Activated CD4-positive, CD25-positive, alpha-beta regulatory T cell treated with anti-CD3 and anti-CD28 coated beads, Interleukin-2, amount 50 U/mL, for 16 hours (primary cell): ENCODE measurements around the gene ORMDL3.

ENCODE experiments used
- DNase-seq: peaks from one replicate; pipeline ENCODE4 v3.0.0-alpha.2; 2020; ENCODE audit warnings: low read depth, low spot score

ORMDL3 gene, protein sequence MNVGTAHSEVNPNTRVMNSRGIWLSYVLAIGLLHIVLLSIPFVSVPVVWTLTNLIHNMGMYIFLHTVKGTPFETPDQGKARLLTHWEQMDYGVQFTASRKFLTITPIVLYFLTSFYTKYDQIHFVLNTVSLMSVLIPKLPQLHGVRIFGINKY

DNA sequence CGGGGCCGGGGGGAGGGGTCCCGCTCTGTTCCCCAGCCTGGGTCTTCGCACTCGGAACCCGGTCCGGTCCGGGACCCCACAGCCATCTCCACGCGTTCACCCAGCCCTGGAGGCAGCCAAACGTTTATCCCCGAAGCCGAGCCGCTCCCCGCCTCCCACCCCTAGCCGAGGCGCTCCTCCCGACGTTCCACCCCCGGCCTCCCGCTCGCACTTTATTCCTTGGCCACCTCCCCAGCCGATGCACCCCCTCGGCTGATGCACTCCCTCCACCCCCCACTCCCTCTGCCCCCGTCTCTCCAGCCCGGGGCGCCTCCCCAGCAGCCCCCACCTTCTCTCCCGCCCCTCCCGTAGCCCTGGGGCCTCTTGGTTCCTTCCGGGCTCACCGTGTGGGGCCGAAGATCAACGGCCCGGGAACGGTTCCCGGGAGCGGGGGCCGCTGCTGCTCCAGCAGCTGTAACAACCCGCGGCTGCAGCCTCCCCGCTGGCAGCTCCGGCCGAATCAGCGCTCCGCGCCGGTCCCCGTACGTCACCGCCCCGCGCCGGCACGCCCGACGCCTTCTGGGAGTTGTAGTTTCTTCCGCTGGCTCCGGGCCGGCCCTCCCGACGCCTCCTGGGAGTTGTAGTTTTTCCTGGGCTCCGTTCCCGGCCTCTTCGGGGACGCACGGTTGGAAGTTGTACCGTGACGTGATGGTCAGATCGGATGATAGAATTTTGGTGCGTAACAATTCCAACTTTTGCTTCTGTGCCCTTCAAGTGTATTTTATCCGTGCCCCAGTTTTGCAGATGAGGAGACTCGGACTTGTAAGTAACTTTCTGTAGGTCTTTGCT is at the start of gene ORMDL3, which contains the start of gene LRRC3C:
TSS of gene ORMDL3 (minus strand) at position 501 of the 828 bp plus-strand sequence. CDS start 3,398 bp downstream, outside the sequence.
TSS of gene LRRC3C (plus strand) at position 632 of the 828 bp plus-strand sequence. CDS start 13,792 bp downstream, outside the sequence.
- DNase-seq, result peak; percentile 82

DNA sequence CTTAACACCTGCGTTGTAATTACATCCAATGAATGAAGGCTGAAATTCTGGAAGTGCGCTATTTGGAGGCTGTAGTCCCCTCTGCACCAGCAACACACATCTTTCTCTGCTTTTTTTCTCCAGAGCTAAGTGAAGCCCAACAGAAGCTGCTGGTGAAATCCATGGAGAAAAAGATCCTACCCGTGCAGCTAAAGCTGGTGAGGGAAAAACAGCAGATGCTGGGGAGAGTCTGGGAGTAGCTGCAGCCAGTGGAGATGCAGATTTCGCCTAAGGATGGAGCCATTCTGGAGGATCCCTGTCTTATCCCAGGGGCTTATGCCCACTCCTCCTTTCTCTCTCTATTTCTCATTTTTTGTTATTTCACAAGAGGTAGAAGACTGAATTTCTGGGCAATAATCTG is 48.4 kb upstream of the ORMDL3 start:
- no peak for DNase-seq

DNA sequence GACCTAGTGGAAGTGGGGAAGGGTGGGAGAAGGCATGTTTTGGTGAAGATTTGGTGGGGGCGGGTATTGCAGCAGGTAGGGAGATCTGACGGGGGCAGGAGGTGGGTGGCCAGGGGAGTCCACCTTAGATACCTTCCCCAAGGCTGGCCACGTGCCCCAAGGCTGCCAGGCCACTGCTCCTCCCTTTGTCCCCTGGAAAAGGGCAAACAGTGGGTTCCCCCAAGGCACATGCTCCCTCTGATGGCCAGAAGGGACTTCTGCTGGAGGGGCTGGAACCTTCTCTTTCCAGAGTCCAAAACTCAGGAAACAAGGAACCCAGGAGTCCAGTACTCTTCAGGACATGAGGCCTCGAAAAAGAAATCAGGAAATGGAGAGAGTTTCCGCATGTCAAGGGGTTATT is 47.0 kb upstream of the ORMDL3 start:
- no peak for DNase-seq

DNA sequence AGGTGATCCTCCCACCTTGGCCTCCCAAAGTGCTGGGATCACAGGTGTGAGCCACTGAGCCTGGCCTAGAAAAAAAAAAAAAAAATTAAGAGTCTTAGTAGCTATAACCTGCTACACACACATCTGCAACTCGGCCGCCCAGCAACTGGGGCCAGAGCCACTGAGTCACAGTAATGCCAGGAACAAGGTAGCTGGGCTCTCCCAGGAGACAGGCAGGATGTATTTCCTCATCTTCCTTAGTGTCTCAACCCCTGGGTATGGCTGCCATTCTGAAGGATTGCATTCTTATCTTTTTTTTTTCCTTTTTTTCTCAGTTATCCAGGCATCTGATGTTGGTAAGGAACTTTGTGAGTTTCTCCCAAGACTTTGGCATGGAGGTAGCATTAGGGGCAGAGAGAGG is 46.1 kb upstream of the ORMDL3 start:
- no peak for DNase-seq

DNA sequence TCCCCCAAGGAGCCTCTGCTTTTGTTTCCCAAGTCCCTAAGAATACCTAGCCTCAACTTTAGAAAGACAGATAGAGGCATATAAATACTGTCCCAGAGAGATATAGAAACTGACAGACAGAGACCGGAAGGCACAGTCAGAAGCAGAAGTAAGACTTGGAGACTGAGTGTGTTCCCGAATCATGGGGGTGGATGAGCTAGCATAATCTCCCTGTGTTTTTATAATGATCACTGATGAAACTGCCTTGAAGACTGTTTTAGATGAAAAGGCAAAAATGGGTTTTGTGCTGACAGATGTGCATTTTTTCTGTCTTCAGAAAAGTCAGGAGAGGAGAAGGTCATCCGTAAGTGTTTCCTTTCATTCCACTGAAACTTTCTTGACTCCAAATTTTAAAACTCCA is 44.9 kb upstream of the ORMDL3 start:
- DNase-seq, result no peak

DNA sequence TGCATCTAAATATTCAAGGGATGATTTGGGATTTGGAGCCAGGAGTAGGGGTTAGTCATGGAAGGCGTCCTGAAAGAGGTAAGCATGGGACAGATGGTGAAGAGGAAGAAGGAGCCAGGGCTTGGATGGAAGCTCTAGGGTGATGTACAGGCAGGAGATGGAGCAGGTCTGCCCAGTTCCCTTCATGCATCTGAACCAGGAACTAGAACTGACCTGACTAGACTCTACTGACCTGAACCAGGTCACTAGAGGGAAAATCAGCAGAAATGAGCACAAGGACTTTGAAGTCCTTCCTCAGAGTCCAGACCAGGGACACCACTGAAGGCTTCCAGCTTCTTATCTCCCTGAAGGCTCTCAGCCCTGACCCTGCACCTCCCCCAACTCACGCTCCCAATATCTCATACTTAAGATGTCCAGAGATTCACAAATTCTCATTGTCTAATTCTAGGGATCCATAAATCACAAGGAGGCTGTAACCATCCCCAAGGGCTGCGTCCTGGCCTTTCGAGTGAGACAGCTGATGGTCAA is 43.7 kb upstream of the ORMDL3 start:
- DNase-seq, result no peak

DNA sequence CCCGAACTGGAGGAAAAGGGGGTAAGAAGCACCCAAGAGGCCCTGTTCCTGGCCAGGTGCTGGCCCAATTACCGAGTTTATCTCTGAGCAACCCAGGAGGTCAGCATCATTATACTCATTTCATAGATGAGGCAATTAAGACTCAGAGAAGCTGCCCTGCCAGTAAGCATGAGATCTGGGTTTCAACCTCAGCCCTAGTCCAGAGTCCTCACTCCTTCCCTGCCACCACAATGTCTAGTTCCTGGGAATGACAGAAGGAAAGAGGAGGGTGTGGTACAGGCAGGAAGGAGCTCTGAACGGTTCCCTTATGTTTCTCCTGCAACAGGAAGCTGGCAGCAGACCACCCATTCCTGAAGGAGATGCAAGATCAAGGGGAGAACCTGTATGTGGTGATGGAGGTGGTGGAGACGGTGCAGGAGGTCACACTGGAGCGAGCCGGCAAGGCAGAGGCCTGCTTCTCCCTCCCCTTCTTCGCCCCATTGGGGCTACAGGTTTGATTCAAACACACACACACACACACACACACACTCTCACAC is 42.8 kb upstream of the ORMDL3 start:
- no peak for DNase-seq

DNA sequence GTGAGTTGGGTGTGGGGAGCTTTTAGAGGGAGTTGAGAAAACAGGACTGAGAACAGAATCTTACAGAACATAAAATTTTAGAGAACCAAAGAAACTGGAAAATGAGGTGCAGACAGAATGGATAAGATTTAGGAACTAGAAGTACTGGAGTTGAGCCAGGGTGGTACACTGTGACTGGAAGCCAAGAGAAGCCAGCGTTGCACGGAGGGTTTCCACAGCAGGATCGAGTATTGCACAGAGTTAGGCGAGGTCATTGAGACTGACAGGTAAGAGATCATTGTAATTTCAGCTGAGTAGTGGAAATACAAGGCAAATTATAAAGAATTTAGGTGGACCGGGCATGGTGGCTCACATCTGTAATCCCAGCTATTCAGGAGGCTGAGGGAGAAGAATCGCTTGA is 42.0 kb upstream of the ORMDL3 start:
- DNase-seq, result no peak

DNA sequence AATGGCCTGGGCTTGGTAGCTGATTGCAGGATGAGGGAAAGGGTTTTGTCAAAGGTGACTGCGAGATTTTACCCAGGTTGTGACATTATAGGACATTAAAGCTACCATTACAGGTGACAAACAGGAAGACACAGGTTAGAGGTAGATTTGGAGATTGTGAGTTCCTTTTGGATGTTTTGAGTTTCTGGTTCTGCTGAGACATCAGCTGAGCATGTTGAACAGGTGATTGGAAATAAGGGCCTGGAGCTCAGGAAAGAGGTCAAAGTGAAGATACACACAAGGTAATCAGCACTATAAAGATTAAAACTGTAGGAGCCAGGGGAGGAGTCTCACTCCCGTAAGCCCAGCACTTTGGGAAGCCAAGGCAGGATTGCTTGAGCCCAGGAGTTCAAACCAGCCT is 41.4 kb upstream of the ORMDL3 start:
- no peak for DNase-seq

DNA sequence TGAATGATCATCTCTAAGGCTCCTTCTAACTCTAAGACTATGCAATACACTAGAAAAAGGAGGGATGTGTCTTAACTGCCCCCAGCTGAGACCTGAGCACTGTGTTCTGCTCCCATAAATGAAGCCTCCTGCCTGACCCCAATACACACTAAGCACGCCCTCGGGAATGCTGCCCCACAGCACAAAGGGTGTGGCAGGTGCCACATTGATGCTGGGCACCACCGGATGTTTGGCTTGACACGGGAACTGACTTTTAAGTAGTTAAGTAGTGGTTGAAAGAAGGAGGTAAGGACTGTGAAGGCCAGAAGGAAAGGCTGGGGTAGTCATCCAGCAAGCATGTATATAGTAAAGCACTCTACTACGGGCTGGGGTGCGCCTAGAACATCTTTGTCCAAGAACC is 39.4 kb upstream of the ORMDL3 start:
- DNase-seq, result no peak

DNA sequence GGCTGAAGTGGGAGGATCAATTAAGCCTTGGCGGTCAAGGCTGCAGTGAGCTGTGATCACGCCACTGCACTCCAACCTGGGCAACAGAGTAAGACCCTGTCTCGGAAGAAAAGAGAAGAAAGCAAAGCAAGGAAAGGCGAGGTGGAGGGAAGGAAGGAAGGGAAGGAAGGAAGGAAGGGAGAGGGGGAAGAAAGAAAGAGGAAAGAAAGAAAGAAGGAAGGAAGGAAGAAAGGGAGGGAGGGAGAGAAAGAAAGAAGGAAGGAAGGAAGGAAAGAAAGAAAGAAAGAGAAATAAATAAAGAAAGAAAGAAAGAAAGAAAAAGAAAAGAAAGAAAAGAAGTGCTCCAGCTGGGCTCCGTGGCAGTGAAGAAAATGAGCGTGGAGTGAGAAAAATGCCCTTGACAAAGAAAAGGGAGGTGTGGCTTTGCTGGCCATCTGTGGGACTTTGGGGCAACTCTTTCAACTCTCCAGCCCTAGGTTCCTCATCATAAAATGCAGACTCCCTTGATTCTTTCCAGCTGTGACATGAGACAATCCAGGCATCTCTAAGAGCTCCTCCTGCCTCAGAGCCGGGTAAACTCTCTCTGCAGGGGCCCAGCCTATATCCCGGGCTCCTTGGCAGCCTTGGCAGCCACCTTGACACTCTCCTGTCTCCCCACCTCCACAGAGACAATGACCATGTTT is 37.8 kb upstream of the ORMDL3 start:
- no peak for DNase-seq

DNA sequence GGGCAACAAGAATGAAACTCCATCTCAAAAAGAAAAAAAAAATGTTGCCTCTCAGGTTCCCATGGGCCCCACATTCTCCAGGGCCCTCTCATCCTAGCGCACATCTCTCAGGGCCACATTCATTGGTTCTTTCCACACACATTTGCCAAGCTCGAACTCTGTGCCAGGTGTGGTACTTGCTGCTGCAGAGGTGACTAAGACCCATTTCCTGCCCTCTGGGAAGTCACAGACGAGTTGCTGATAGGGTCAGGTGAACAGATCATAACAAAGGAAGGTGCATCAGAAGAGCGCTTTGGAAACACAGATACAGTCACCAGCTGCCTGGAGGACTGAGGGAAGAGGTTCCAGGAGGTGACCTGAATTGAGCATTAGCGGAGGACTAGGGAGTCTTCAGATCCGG is 36.4 kb upstream of the ORMDL3 start:
- DNase-seq, result no peak

DNA sequence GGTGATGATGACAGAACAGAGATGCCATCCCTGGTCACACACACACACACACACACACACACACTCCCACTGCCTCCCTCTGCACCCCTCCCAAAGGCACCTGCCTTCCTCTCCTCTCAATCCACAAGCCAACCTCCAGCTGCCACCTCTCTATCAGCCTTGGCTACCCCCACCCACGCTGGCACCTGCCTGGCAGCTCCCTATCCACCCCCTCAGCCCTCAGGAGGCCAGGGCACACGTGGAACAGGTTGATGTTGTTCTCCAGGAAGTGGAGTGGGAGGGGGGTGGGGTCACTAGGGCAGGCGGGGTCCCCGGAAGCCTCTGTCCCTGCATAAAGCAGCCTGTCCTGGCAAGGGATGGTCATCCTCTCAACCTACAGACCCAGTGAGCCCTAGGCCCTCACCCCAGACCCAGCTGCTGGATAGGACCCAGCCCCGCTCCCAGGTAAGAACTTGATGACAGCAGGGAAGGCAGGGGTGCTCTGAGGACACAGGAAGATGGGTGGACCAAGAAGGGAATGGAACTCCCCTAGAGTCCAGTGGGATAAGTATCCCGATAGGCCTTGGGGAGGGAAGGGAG is 35.3 kb upstream of the ORMDL3 start, which contains the start of gene GSDMA:
TSS of gene GSDMA (plus strand) at position 363 of the 579 bp plus-strand sequence. CDS start 2,684 bp downstream, outside the sequence.
- no peak for DNase-seq

DNA sequence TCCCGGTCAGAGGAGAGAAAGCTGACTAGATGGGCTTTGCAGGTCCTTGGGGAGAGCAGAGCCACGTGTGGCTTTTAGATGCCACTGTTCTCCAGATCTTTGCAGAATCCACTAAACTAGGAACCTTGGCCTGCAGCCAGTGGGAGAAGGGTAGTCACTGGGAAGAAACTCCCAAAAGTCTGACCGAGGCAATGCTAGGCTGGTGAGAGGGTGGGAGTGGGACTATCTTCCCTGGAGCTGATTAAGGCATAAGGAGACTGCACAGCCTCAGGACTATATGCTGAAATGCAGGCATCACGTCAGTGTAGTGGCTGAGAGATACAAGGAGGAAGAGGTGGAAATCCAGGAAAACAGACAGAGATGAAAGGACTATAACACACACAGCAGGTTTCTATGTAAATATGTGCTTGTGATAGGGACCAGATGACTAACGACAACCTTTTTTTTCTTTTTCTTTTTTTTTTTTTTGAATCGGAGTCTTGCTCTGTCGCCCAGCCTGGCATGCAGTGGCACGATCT is 33.2 kb upstream of the ORMDL3 start:
- DNase-seq, result no peak

DNA sequence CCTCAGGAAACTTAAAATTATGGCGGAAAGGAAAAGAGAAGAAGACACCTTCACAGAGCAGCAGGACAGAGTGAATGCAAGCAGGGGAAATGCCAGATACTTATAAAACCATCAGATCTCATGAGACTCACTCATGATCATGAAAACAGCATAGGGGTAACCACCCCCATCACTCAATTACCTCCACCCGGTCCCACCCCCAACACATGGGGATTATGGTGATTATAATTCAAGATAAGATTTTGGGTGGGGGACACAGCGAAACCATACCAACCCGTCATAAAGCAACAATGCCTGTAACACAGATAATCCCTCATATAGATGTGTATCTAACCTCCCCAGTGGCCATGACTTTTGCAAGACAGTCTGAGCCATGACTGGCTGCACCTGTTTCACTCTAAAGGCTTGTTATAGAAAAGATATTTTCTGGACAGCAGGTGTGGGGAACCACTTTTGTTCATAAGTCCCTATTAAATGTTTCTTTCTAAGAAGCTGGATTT is 28.4 kb upstream of the ORMDL3 start:
- DNase-seq, result no peak

DNA sequence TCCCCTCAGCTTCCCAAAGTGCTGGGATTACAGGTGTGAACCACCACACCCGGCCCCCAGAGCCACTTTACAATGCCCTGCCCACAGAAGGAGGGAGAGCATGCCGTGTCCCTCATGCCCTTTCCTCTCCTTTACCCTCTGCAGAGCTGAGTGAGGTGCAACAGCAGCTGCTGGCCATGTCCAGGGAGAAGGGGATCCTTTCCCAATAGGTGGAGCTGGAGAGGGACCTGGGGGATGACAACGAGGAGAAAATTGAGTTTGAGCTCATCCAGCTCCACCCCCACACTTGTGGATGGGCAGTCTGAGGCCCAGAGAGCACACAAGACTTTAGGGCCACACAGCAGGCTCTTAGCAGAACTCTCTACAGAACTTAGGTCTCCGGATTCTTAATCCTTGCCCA is 27.5 kb upstream of the ORMDL3 start:
- no peak for DNase-seq

DNA sequence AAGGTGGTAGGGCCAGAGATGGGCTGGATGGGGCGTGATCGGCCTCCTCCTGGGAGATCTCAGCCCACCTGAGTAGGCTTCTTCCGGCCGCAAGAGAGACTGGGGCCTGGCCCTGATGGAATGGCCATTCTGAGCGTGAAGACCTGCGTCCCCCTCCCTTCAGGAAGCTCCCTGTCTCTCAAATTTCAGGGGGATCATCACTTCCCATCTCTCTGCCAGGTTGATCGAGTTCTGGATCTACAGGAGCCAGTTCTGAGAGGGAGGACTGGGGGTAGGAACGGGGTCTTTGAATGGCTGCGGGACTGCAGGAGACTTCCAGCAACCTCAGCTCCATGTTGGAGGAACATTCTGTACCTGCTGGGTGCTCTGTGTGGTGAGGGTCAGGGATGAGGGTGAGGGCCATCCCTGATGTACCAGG is 26.1 kb upstream of the ORMDL3 start:
- DNase-seq, result no peak

DNA sequence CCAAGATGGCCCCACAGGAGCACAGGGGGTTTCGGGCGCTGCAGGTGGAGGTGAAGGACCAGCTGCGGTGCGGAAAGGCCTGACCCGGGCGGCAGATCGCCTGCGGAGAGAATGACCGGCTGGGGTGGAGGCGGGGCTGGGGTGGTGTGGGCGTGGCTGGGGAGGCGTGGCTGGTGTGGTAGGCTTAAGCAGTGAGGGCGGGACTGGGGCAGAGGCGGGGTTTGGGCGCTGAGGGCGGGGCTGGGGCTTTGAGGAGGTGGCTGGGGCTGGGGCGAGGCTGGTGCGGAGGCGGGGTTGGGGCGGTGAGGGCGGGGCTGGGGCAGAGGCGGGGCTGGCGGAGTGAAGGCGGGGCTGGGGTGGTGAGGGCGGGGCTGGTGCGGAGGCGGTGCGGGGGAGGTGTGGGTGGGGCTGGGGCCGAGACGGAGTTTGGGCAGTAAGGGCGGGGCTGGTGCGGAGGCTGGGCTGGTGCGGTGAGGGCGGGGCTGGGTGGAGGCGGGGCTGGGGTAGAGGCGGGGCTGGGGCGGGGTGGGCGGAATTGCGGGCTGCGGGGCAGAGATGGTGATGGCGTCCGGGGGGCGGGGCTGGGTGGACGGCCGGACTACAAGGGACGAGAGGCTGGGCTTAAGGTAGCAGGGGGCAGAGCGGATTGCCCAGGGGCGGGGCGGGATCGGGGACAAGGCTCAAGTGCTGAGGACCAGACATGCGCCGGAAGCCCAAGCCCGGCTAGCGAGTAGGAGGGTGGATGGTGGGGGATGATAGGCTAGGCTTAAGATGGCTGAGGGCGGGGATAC is 25.5 kb upstream of the ORMDL3 start:
- DNase-seq, result peak; percentile 82

DNA sequence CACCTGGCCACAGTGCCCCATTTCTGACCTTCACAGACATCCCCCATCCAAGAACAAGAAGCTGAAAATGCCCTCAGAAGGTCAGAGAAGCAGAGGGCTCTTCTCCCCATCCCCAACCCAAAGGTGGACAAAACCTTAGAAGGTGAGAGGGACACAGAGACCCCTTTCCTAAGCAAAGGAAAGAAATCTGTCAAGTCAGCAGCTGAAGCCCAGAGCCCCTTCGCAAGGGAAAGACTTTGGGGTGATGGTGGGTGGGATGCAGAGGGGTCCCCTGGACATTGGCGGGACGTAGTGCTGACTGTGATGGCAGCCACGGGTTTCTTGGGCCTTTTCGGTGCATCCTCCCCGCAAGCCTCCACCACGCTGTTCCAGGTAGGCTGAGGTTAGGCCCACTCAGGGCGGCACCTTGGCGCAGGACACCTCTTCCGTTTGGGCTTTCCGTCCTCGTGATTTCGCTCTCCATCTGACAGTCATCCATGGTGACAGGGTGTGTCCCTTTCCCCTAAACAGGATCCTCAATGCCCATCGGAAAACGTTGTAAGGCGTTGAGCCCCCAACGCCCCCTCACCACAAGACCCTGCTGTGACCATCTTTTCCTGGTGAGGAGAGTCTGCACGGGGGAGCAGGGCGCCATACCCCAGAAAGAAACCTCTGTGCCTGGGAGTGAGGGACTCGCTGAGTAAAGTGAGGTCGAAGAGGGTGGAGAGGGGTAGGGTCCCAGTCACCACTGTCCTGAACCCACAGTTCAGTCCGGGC is 24.7 kb upstream of the ORMDL3 start:
- DNase-seq, result no peak
